Measurements from ENCODE around the gene FNIP2.
"Not testable (repeated sequence)": the region's sequence is repeated elsewhere in the genome, so short reads cannot be mapped to it uniquely, and the experiment has no call there.

Gene FNIP2

GRCh38 chr4:158822348-158822747 is 53.5 kb downstream of the FNIP2 start:
- no peak for TF ChIP-seq CTCF (IDR thresholded peaks at IDR 0.05; ENCODE audit: insufficient read depth, missing control alignments)
- DNase-seq (ENCODE audit: insufficient read length, low spot score) (no peak), FAIRE-seq (no peak)

- no peak for FAIRE-seq
- TF ChIP-seq CTCF (IDR thresholded peaks at IDR 0.05; ENCODE audit: insufficient read depth, missing control alignments) = no peak
Measured at GRCh38 chr4:158823461-158823873, 54.6 kb downstream of the FNIP2 start.

DNA sequence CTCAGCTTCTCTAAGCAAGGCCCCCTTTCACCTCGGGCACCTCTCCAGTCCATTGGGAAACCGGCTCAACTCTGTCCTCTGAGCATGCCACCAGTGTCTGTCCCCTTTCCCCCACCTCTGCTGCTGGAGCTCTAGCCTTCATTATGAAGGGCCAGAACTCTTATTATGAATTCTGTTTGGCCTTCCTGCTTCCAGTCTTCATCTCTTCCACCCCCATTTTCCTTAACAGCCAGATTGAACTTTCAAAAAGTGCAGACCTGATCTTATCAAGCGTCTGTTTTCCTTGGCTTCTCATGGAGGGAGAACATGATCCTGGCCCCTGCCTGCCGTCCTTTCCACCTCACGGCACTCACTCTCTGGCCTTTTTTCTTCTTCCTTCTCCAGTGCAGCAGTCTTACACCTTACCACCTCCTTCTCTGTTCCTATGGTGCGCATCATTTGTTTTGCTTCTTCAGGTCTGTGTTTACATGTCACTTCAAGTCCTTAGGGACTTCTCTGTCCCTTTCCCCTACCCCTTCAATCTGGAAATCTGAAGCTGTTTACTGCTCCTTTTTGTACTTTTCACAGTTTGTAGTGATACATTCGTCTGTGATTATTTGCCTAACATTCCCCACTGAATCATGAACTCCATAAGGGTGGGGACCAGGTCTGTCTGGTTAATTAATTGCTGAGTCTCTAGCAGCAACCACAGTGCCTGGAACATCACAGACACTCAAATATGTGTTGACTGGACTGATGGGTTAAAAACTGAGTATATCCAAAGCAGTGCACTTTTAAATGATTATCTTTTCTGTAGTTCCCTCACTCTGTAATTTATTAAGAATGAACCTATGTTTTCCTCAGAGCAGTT is 55.8 kb downstream of the FNIP2 start:
- no peak for DNase-seq (ENCODE audit: insufficient read length, low spot score)
- FAIRE-seq = no peak
- no peak for TF ChIP-seq CTCF (IDR thresholded peaks at IDR 0.05; ENCODE audit: insufficient read depth, missing control alignments)

More at GRCh38 chr4:158823461-158823873, 54.6 kb downstream of the FNIP2 start:
- no peak for DNase-seq (ENCODE audit: insufficient read length, low spot score)

DNA sequence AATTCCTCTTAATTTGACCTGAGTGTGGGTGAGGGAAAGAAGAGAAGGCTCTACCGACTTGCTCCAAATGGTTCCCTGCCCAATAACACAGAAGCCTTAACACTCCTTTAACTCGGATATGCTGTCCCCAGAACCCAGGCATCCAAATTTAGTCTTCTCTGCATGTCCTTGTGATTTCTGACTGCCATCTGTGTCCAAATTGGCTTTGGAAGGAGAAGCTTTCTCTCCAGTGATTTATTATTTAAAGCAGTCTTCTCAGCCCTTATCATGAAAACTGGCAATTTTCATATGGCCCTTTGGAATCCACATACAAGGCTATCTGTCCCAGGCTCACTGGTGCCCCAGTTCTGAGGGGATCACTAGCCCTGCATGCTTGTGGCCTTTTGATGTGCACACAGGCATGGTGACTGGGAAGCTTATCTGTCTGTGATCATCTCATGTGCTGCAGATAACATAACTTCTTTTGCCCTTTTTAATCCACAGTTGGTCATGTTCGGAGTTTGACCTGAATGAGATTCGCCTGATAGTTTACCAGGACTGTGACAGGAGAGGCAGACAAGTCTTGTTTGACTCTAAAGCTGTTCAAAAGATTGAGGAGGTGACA is 56.7 kb downstream of the FNIP2 start:
- no peak for TF ChIP-seq CTCF (IDR thresholded peaks at IDR 0.05; ENCODE audit: insufficient read depth, missing control alignments)
- DNase-seq (ENCODE audit: insufficient read length, low spot score) (no peak), FAIRE-seq (no peak)

GRCh38 chr4:158826057-158826456 is 57.2 kb downstream of the FNIP2 start:
- no peak for DNase-seq (ENCODE audit: insufficient read length, low spot score)
- FAIRE-seq = no peak
- TF ChIP-seq CTCF (IDR thresholded peaks at IDR 0.05; ENCODE audit: insufficient read depth, missing control alignments) = no peak

DNA sequence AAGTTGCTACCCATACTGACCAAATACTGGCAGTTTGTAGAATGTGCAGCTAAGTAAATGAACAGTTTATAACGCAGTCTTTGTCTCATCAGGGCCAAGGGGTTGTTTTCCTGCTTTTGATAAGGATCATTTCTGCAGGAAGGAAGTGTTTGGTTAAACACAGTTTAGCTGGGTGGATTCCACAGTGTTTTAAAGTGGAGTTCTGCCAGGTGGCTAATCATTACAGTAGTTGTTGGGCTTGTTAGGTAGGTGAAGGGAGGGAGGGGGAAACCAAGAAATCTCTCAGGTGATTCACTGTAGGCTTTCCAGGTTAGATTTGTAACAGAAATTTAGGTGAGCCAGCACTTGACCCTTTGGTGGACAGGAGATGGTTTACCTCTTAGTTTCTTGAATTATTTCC is 58.1 kb downstream of the FNIP2 start:
- FAIRE-seq = no peak
- no peak for TF ChIP-seq CTCF (IDR thresholded peaks at IDR 0.05; ENCODE audit: insufficient read depth, missing control alignments)

GRCh38 chr4:158827543-158827981 is 58.7 kb downstream of the FNIP2 start:
- TF ChIP-seq CTCF (IDR thresholded peaks at IDR 0.05; ENCODE audit: insufficient read depth, missing control alignments) = no peak
- DNase-seq (ENCODE audit: insufficient read length, low spot score) (no peak), FAIRE-seq (no peak)

More for the DNA sequence above, 58.1 kb downstream of the FNIP2 start:
- DNase-seq (ENCODE audit: insufficient read length, low spot score) = no peak

- DNase-seq (ENCODE audit: insufficient read length, low spot score); FAIRE-seq: not testable (repeated sequence)
Measured at GRCh38 chr4:158828151-158828550, 59.3 kb downstream of the FNIP2 start.

Data from D721Med (cell line).